NT2/D1 (cell line): Measurements from ENCODE around the gene SEMA3B.

Experiments
- YY1 ChIP-seq: IDR thresholded peaks from 2 replicates; pipeline ENCODE4 v1.6.1; 2011; ENCODE audit not compliant: insufficient read length, insufficient read depth
- ZNF274 ChIP-seq: IDR thresholded peaks from 2 replicates; pipeline ENCODE4 v1.6.1; 2011; ENCODE audit warnings: mild to moderate bottlenecking, low read depth, low read length

- TF ChIP-seq YY1 (no peak), ZNF274 (no peak)
These were observed 38.7 kb upstream of the SEMA3B start for GRCh38 chr3:50230104-50230793.
